Measurements from ENCODE around the gene MAGI1. TPM values are rescaled to one million over a fixed set of nuclear protein-coding genes. Genes with fewer than 3 reads are reported as not detected.

MAGI1 gene
- polyA plus RNA-seq, 6 donors from 2014 or later: 0.08 TPM; not detected in 5

DNA sequence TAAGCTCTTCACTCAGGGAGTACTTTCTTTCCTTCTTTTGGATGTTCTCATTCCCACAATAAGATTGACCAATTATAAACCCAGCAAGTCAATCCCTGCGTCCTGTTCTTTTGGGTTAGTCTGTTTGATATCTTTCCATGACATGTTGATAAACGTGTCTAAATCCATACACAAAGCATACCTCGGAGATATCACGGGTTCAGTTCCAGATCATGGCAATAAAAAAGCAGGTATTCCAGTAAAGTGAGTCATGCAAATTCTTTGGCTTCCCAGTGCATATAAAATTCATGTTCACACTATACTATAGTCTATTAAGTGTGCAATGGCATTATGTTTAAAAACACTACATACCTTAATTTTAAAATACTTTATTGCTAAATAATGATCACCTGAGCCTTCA lies 667.7 kb downstream of the MAGI1 start:
- Mint-ChIP-seq H3K9me3 (peaks cover 0 to 21% (median 5%) of the 10 kb centered on the region in 7 donors), H3K27me3 (no peaks in the 10 kb centered on the region), H3K4me1 (no peaks in the 10 kb centered on the region), H3K36me3 (no peaks in the 10 kb centered on the region), H3K27ac (no peak overlapping the region), H3K4me3 (no peak overlapping the region)
- DNase-seq: no peak
- ATAC-seq (ENCODE audit: low read depth in 2 of 2): no peak

DNA sequence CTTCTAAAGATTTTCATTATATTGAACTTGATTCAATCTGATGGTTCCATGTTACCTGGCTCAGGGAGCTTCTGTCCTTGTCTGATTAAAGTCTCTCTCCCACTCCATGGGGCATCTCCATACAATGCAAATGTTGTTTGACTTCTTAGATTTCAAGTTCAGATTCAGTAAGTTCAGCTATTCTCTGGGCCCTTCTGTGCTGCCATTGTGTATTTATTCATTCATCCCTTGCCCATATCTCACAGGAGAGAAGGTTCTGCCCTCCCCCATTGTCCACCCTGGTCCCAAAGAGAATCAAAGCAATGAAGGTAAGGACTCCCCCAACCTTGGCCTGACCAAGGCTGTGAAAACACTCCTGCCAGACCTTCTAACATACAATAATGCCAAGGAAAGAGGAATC lies 669.9 kb downstream of the MAGI1 start:
- H3K4me1 Mint-ChIP-seq: no peaks in the 10 kb centered on the region
- peaks cover 0 to 15% (median 5%) of the 10 kb centered on the region in 7 donors for H3K9me3 Mint-ChIP-seq
- DNase-seq (no peak), ATAC-seq (ENCODE audit: low read depth in 2 of 2) (no peak)
- H3K27me3 Mint-ChIP-seq: no peaks in the 10 kb centered on the region
- H3K4me3 Mint-ChIP-seq: no peak overlapping the region
- H3K36me3 Mint-ChIP-seq: no peaks in the 10 kb centered on the region
- no peak overlapping the region for H3K27ac Mint-ChIP-seq

- H3K36me3 Mint-ChIP-seq: no peaks in the 10 kb centered on the region
- H3K27ac Mint-ChIP-seq: no peak overlapping the region
- peaks cover 0 to 8% (median 3%) of the 10 kb centered on the region in 7 donors for H3K9me3 Mint-ChIP-seq
- no peak for ATAC-seq (ENCODE audit: low read depth in 2 of 2)
- no peaks in the 10 kb centered on the region for H3K4me1 Mint-ChIP-seq
- H3K4me3 Mint-ChIP-seq: no peak overlapping the region
- peaks cover 0 to 4% (median 3%) of the 10 kb centered on the region in 3 donors for H3K27me3 Mint-ChIP-seq
- no peak for DNase-seq
Observed at GRCh38 chr3:65362688-65363087, 676.0 kb downstream of the MAGI1 start.

DNA sequence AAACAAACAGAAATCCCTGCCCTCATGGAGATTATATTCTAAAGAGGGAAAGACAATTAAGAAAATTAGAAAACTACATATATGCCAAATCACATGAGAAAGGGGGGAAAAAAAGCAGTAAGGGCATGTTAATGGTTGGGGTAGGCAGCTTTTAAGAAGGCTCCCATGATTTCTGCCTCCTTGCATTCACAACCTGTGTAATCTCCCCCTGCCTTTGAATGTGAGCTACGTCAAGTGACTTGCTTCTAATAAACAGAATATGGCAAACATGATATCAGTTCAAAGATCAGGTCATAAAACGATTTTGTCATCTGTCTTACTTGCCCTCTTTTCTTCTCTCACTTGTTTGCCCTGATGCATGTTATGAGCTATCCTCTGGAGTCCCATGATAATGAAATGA lies 677.3 kb downstream of the MAGI1 start:
- no peaks in the 10 kb centered on the region for H3K36me3 Mint-ChIP-seq
- no peak overlapping the region for H3K4me3 Mint-ChIP-seq
- H3K9me3 Mint-ChIP-seq: peaks cover 0 to 12% (median 4%) of the 10 kb centered on the region in 7 donors
- peaks cover 0 to 2% (median 0%) of the 10 kb centered on the region in 3 donors for H3K4me1 Mint-ChIP-seq
- no peak overlapping the region for H3K27ac Mint-ChIP-seq
- H3K27me3 Mint-ChIP-seq: peaks cover 4 to 13% (median 11%) of the 10 kb centered on the region in 3 donors
- ATAC-seq (ENCODE audit: low read depth in 2 of 2) (no peak), DNase-seq (no peak)

DNA sequence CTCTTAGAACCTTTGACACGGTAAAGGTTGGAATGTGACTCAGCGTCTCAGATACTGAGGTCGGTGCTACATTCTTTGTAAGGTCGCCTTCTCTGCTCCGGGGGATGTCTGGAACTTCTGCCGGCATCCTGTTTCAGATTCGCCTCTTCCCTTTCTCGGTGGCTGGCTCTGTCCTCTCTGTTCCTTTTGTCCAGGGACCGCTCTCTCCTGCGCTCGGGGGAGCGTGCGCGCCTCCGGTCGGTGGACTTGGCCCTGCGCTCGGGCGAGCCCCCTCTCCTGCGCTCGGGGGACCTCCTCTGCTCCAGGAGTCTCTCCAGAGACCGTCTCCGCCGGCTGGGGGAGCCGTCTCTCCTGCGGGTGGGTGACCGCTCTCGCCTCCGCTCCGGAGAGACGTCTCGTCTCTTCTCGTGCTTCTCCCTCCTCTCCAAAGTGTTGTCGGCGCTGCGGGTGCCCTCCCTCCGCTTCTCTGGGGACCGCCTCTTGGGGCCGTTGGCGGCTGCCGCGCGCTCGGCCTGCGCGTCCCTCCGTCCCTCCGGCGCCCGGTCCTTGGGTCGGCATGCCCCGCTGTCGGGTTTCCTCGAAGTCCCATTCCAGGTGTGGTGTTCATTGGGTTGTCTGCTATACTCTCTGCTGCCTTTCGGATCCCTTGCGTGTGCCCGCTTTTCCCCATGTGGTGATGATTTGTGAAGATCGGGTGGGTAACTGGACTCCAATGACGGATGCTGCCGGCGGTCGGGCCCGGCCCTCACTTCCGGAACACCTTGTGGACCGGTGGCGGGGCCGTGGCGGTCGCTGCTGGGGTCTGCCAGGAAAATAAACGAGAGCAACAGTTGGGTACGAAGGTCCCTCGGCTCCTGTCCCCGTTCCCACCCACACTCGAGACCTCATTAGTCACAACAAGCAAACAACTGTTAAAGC lies 682.1 kb downstream of the MAGI1 start:
- Mint-ChIP-seq H3K27ac (peak overlapping the region in 1 of 6 donors; percentile 56), H3K4me1 (peaks cover 0 to 2% (median 0%) of the 10 kb centered on the region in 3 donors), H3K9me3 (peaks cover 0 to 20% (median 6%) of the 10 kb centered on the region in 7 donors), H3K4me3 (no peak overlapping the region), H3K27me3 (peaks cover 17 to 30% (median 21%) of the 10 kb centered on the region in 3 donors), H3K36me3 (peaks cover 0 to 3% of the 10 kb centered on the region in 2 donors)
- no peak for DNase-seq
- ATAC-seq (ENCODE audit: low read depth in 2 of 2): no peak

- no peak overlapping the region for H3K27ac Mint-ChIP-seq
- peaks cover 17 to 30% (median 21%) of the 10 kb centered on the region in 3 donors for H3K27me3 Mint-ChIP-seq
- ATAC-seq (ENCODE audit: low read depth in 2 of 2) (no peak), DNase-seq (no peak)
- H3K36me3 Mint-ChIP-seq: peaks cover 0 to 3% of the 10 kb centered on the region in 2 donors
- H3K9me3 Mint-ChIP-seq: peaks cover 0 to 20% (median 4%) of the 10 kb centered on the region in 7 donors
- H3K4me3 Mint-ChIP-seq: no peak overlapping the region
- H3K4me1 Mint-ChIP-seq: peaks cover 0 to 2% (median 0%) of the 10 kb centered on the region in 3 donors
Observed at GRCh38 chr3:65354880-65355279, 683.8 kb downstream of the MAGI1 start.

DNA sequence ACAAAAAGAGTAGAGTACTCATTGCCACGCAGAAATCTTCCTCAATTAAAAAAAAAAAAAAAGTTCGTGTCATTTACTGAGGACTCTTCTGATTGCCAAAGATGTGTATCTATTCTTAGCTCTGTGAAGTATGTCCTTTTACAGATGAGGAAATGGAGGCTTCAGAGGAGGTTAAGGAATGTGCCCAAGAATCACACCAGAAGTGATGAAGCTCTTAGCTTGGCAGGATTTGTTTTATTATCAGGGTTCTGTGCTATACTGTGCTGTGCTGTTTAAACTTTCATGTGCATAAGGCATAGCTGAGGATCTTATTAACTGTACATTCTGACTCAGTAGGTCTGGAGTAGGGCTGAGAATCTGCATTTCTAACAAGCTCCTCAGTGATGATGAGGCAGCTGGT lies 685.8 kb downstream of the MAGI1 start:
- Mint-ChIP-seq H3K27me3 (peaks cover 13 to 30% (median 21%) of the 10 kb centered on the region in 3 donors), H3K36me3 (peaks cover 0 to 3% of the 10 kb centered on the region in 2 donors), H3K9me3 (peaks cover 0 to 13% (median 4%) of the 10 kb centered on the region in 7 donors), H3K4me3 (no peak overlapping the region), H3K4me1 (peaks cover 0 to 2% (median 0%) of the 10 kb centered on the region in 3 donors), H3K27ac (no peak overlapping the region)
- DNase-seq: no peak
- no peak for ATAC-seq (ENCODE audit: low read depth in 2 of 2)

- H3K27me3 Mint-ChIP-seq: peaks cover 13 to 20% (median 14%) of the 10 kb centered on the region in 3 donors
- H3K4me3 Mint-ChIP-seq: no peak overlapping the region
- DNase-seq (no peak), ATAC-seq (ENCODE audit: low read depth in 2 of 2) (no peak)
- H3K4me1 Mint-ChIP-seq: peaks cover 0 to under 1% (median 0%) of the 10 kb centered on the region in 3 donors
- peaks cover 0 to 3% of the 10 kb centered on the region in 2 donors for H3K36me3 Mint-ChIP-seq
- peaks cover 0 to 8% (median 4%) of the 10 kb centered on the region in 7 donors for H3K9me3 Mint-ChIP-seq
- H3K27ac Mint-ChIP-seq: no peak overlapping the region
Observed at GRCh38 chr3:65351753-65352152, 687.0 kb downstream of the MAGI1 start.

GRCh38 chr3:65350801-65351476 lies 687.8 kb downstream of the MAGI1 start:
- peaks cover 0 to 8% (median 4%) of the 10 kb centered on the region in 7 donors for H3K9me3 Mint-ChIP-seq
- H3K4me1 Mint-ChIP-seq: no peaks in the 10 kb centered on the region

GRCh38 chr3:65348398-65348995 lies 690.2 kb downstream of the MAGI1 start:
- H3K4me1 Mint-ChIP-seq: no peaks in the 10 kb centered on the region
- ATAC-seq (ENCODE audit: low read depth in 2 of 2) (no peak), DNase-seq (no peak)
- no peak overlapping the region for H3K4me3 Mint-ChIP-seq
- peaks cover 0 to 6% (median 1%) of the 10 kb centered on the region in 7 donors for H3K9me3 Mint-ChIP-seq
- no peaks in the 10 kb centered on the region for H3K36me3 Mint-ChIP-seq
- no peak overlapping the region for H3K27ac Mint-ChIP-seq
- H3K27me3 Mint-ChIP-seq: no peaks in the 10 kb centered on the region

More at GRCh38 chr3:65350801-65351476, 687.8 kb downstream of the MAGI1 start:
- no peak overlapping the region for H3K27ac Mint-ChIP-seq
- DNase-seq (no peak), ATAC-seq (ENCODE audit: low read depth in 2 of 2) (no peak)
- no peak overlapping the region for H3K4me3 Mint-ChIP-seq
- peaks cover 10 to 14% (median 13%) of the 10 kb centered on the region in 3 donors for H3K27me3 Mint-ChIP-seq
- peaks cover 0 to 3% of the 10 kb centered on the region in 2 donors for H3K36me3 Mint-ChIP-seq

DNA sequence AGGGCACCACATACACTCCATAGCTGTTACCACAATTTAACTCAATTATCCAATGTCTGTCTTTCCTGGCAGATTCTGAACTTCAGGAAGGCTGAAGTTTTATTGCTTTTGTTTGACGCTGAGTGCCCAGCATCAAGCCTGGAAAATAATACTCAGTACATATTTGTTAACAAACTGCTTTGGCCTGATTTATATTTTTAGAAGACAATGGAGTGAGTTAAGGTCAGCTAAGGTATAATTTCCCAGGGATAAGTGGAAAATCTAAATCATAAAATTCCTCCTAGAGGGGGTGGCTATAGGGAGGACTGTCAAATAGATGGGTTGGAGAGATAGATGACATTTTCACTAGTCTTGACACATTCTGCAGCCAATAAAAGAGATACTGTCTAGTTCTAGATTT lies 691.6 kb downstream of the MAGI1 start:
- Mint-ChIP-seq H3K9me3 (peaks cover 0 to 6% (median 1%) of the 10 kb centered on the region in 7 donors), H3K4me3 (no peak overlapping the region), H3K27ac (no peak overlapping the region), H3K27me3 (no peaks in the 10 kb centered on the region), H3K36me3 (no peaks in the 10 kb centered on the region), H3K4me1 (no peaks in the 10 kb centered on the region)
- no peak for ATAC-seq (ENCODE audit: low read depth in 2 of 2)
- DNase-seq: no peak

DNA sequence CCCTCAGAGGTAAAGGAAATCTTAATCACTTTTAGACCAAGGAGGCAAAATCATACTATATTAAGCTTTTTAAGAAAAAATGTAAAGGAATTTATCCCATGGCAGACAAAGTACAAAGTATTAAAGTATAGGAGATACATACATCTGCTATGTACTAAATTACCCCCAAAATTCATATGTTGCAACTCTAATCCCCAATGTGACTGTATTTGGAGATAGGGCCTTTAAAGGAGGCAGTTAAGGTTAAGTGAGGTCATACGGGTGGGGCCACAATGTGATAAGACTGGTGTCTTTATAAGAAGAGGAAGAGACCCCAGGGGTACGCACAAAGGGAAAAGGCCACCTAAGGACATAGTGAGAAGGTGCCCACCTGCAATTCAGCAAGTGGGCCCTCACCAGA lies 693.9 kb downstream of the MAGI1 start:
- Mint-ChIP-seq H3K9me3 (peaks cover 0 to 10% (median 2%) of the 10 kb centered on the region in 7 donors), H3K27me3 (peaks cover 0 to 7% (median 0%) of the 10 kb centered on the region in 3 donors)

GRCh38 chr3:65344444-65344843 lies 694.3 kb downstream of the MAGI1 start:
- DNase-seq (no peak), ATAC-seq (ENCODE audit: low read depth in 2 of 2) (no peak)
- Mint-ChIP-seq H3K4me3 (no peak overlapping the region), H3K27ac (no peak overlapping the region), H3K9me3 (peaks cover 0 to 10% (median 2%) of the 10 kb centered on the region in 7 donors), H3K36me3 (no peaks in the 10 kb centered on the region), H3K4me1 (no peaks in the 10 kb centered on the region), H3K27me3 (peaks cover 0 to 7% (median 0%) of the 10 kb centered on the region in 3 donors)

More for the DNA sequence above, 693.9 kb downstream of the MAGI1 start:
- no peak for ATAC-seq (ENCODE audit: low read depth in 2 of 2)
- Mint-ChIP-seq H3K4me3 (no peak overlapping the region), H3K27ac (no peak overlapping the region), H3K36me3 (no peaks in the 10 kb centered on the region), H3K4me1 (no peaks in the 10 kb centered on the region)
- DNase-seq: no peak
